Loucy (cell line): ENCODE results near the gene HIBCH.

Experiments used
- EZH2phosphoT487 ChIP-seq: fragments of 200-600 bp; IDR thresholded peaks from 2 replicates; pipeline ENCODE4 v1.6.1; 2018; ENCODE audit warnings: antibody characterized with exemption, mild to moderate bottlenecking, moderate library complexity, borderline replicate concordance
- TF ChIP-seq, protein P1 (sequence below): fragments of 200-600 bp; sonication (generic); conservative IDR thresholded peaks from 2 replicates; pipeline ENCODE4 v1.5.1; 2014; ENCODE audit warnings: mild to moderate bottlenecking, antibody characterized with exemption, low read length

DNA sequence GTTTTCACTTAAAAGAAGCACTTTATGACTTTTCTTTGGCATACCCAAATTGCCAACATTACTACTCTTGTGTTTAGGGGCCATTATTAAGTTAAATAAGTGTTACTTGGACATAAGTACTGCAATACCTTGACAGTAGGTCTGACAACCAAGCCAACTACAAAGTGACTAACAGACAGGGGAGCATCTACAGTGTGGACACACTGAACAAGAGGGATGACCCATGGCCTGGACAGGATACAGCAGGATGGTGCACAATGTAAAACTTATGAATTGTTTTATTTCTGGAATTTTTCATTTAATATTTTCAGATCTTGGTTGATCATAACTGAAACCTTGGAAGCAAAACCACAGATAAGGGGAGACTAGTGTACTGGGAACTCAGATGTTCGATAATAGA is 19.8 kb upstream of the HIBCH start:
- TF ChIP-seq, protein P1, sequence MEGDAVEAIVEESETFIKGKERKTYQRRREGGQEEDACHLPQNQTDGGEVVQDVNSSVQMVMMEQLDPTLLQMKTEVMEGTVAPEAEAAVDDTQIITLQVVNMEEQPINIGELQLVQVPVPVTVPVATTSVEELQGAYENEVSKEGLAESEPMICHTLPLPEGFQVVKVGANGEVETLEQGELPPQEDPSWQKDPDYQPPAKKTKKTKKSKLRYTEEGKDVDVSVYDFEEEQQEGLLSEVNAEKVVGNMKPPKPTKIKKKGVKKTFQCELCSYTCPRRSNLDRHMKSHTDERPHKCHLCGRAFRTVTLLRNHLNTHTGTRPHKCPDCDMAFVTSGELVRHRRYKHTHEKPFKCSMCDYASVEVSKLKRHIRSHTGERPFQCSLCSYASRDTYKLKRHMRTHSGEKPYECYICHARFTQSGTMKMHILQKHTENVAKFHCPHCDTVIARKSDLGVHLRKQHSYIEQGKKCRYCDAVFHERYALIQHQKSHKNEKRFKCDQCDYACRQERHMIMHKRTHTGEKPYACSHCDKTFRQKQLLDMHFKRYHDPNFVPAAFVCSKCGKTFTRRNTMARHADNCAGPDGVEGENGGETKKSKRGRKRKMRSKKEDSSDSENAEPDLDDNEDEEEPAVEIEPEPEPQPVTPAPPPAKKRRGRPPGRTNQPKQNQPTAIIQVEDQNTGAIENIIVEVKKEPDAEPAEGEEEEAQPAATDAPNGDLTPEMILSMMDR = no peak
- TF ChIP-seq EZH2phosphoT487 = no peak
